ENCODE measurements around the gene GGT7. TPM values are rescaled to one million over a fixed set of nuclear protein-coding genes. Genes with fewer than 3 reads are reported as not detected.

The GGT7 gene
- total and polyA plus RNA-seq, 9 of the 15 experiments (the other 6 are each of a cell fraction or from before 2014, with no cell fraction given), result 0.04 to 18.3 (median 5.9) TPM

GRCh38 chr20:34916774-34917354 is 44.2 kb upstream of the GGT7 start:
- H3K9me3 ChIP-seq (replicated peaks; ENCODE audit: control insufficient read depth, insufficient read depth, low read depth, low read length), result peaks cover 2% of the 10 kb centered on the region; the same call in 1 of the 2 replicates
- POLR2A ChIA-PET, result no interaction called here
- no TSS peak for BruUV-seq (replicated peaks)
- intact Hi-C loops (cut with micrococcal nuclease), result no loop called here
- no peaks in the 10 kb centered on the region for H3K27me3 ChIP-seq (ENCODE audit: control insufficient read depth in 2 of 2, insufficient read depth in 2 of 2, low read length in 2 of 2)
- no peak overlapping the region for H3K4me2 ChIP-seq (ENCODE audit: insufficient read depth, low read length)
- H3K79me2 ChIP-seq (ENCODE audit: control insufficient read depth, insufficient read depth, low read length), result no peaks in the 10 kb centered on the region
- H3K4me1 ChIP-seq (replicated peaks in 1 of 2; ENCODE audit: control insufficient read depth in 2 of 2, insufficient read depth in 2 of 2, low read length in 2 of 2), result peaks cover 4 to 13% of the 10 kb centered on the region in 2 experiments; a peak in 3 of 5 replicates
- no peak overlapping the region for H3K27ac ChIP-seq (ENCODE audit: extremely low read depth, low read depth, low read length)
- H4K20me1 ChIP-seq (replicated peaks; ENCODE audit: control insufficient read depth, insufficient read depth, low read length), result no peaks in the 10 kb centered on the region; the same call in 1 of the 2 replicates
- WGBS (ENCODE audit: insufficient coverage, low coverage, missing lambda C conversion rate), result 66% methylated on average over 2 of the region's 2 CpGs
- peaks cover 85% of the 10 kb centered on the region for H3K36me3 ChIP-seq (ENCODE audit: control insufficient read depth, insufficient read depth, low read length)
- no peak overlapping the region for H3K9ac ChIP-seq (ENCODE audit: insufficient read depth in 1 of 2, low read depth in 2 of 2, low read length in 2 of 2)
- TF ChIP-seq ESRRB (CRISPR knock-in tag; IDR thresholded peaks at IDR 0.05; ENCODE audit: borderline replicate concordance), result no peak
- TF ChIP-seq PBX2 (CRISPR knock-in tag; IDR thresholded peaks at IDR 0.05; ENCODE audit: low read depth), result no peak
- TF ChIP-seq PBX2 (tag; conservative IDR thresholded peaks at IDR 0.05; ENCODE audit: low read depth), result no peak
- no peak for TF ChIP-seq SP1 (CRISPR knock-in tag; IDR thresholded peaks at IDR 0.05)
- TF ChIP-seq SNAPC5 (CRISPR knock-in tag; IDR thresholded peaks at IDR 0.05), result no peak
- TF ChIP-seq MYBL2 (IDR thresholded peaks at IDR 0.05; ENCODE audit: low read depth), result no peak
- TF ChIP-seq MYBL2 (CRISPR knock-in tag; IDR thresholded peaks at IDR 0.05; ENCODE audit: borderline replicate concordance), result no peak
- CTCF ChIA-PET (ENCODE audit: low intra/inter-chr PET ratio), result no interaction called here
- H3K9me1 ChIP-seq (ENCODE audit: control insufficient read depth, insufficient read depth, low read length), result no peaks in the 10 kb centered on the region
- ATAC-seq (no peak), DNase-seq (ENCODE audit: extremely low read depth in 1 of 4, low spot score in 3 of 4) (no peak), FAIRE-seq (peak; percentile 19)
- no peak overlapping the region for H3K4me3 ChIP-seq
- in situ Hi-C loops (cut with MboI), result no loop called here
- no peak overlapping the region for H2AFZ ChIP-seq (ENCODE audit: low read depth, low read length)
